ENCODE data around the gene SRSF7.
"Not testable (repeated sequence)": the region's sequence is repeated elsewhere in the genome, so short reads cannot be mapped to it uniquely, and the experiment has no call there.

GRCh38 chr2:38703336-38703735, 47.8 kb downstream of the SRSF7 start:
- TF ChIP-seq, protein P1, sequence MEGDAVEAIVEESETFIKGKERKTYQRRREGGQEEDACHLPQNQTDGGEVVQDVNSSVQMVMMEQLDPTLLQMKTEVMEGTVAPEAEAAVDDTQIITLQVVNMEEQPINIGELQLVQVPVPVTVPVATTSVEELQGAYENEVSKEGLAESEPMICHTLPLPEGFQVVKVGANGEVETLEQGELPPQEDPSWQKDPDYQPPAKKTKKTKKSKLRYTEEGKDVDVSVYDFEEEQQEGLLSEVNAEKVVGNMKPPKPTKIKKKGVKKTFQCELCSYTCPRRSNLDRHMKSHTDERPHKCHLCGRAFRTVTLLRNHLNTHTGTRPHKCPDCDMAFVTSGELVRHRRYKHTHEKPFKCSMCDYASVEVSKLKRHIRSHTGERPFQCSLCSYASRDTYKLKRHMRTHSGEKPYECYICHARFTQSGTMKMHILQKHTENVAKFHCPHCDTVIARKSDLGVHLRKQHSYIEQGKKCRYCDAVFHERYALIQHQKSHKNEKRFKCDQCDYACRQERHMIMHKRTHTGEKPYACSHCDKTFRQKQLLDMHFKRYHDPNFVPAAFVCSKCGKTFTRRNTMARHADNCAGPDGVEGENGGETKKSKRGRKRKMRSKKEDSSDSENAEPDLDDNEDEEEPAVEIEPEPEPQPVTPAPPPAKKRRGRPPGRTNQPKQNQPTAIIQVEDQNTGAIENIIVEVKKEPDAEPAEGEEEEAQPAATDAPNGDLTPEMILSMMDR (IDR thresholded peaks at IDR 0.05; ENCODE audit: low read depth, low read length, poor library complexity, severe bottlenecking), result not testable (repeated sequence)
- TF ChIP-seq EZH2phosphoT487 (IDR thresholded peaks at IDR 0.05; ENCODE audit: borderline replicate concordance, low read length), result not testable (repeated sequence)

Measured in DOHH2 (cell line).